ENCODE measurements around the gene DYRK2. TPM values are rescaled to one million over a fixed set of nuclear protein-coding genes. Genes with fewer than 3 reads are reported as not detected.

Gene DYRK2
- polyA plus RNA-seq, 3 donors = 28.5 to 29.7 (median 28.9) TPM

- no peak for DNase-seq
Measured at GRCh38 chr12:67637718-67638117, 10.8 kb upstream of the DYRK2 start.

GRCh38 chr12:67638694-67639093 is 9.9 kb upstream of the DYRK2 start:
- DNase-seq = no peak

- no peak for DNase-seq
Measured at GRCh38 chr12:67640863-67641262, 7.7 kb upstream of the DYRK2 start.

- no peak for DNase-seq
Measured at GRCh38 chr12:67645126-67645525, 3.4 kb upstream of the DYRK2 start.

- no peak for DNase-seq
Measured at GRCh38 chr12:67645601-67646000, 2.9 kb upstream of the DYRK2 start.

GRCh38 chr12:67646775-67647174 is 1.8 kb upstream of the DYRK2 start:
- no peak for DNase-seq

GRCh38 chr12:67647181-67647798 is 1.3 kb upstream of the DYRK2 start:
- DNase-seq = peak; percentile 22

GRCh38 chr12:67647799-67648520 is 585 bp upstream of the DYRK2 start:
- peak; percentile 91 for DNase-seq

GRCh38 chr12:67649261-67649569 is 670 bp downstream of the DYRK2 start:
- DNase-seq = no peak

GRCh38 chr12:67649570-67650387 is 1.2 kb downstream of the DYRK2 start:
- peak; percentile 26 for DNase-seq

- DNase-seq = peak; percentile 15
Measured at GRCh38 chr12:67650388-67651131, 2.0 kb downstream of the DYRK2 start.

- no peak for DNase-seq
Measured at GRCh38 chr12:67651132-67651695, 2.7 kb downstream of the DYRK2 start.

- no peak for DNase-seq
Measured at GRCh38 chr12:67655829-67656228, 7.3 kb downstream of the DYRK2 start.

- no peak for DNase-seq
Measured at GRCh38 chr12:67656251-67656650, 7.7 kb downstream of the DYRK2 start.

GRCh38 chr12:67658486-67658885 is 9.9 kb downstream of the DYRK2 start:
- no peak for DNase-seq

- DNase-seq = no peak
Measured at GRCh38 chr12:67659292-67659691, 10.7 kb downstream of the DYRK2 start.

- no peak for DNase-seq
Measured at GRCh38 chr12:67661311-67662021, 12.9 kb downstream of the DYRK2 start.

GRCh38 chr12:67662910-67663538 is 14.5 kb downstream of the DYRK2 start:
- DNase-seq = no peak

GRCh38 chr12:67664171-67664570 is 15.6 kb downstream of the DYRK2 start:
- no peak for DNase-seq

- DNase-seq = no peak
Measured at GRCh38 chr12:67665679-67666078, 17.1 kb downstream of the DYRK2 start.

GRCh38 chr12:67666605-67667004 is 18.1 kb downstream of the DYRK2 start:
- DNase-seq = no peak
